ENCODE measurements around the gene SMIM29. TPM values are rescaled to one million over a fixed set of nuclear protein-coding genes. Genes with fewer than 3 reads are reported as not detected.

Gene SMIM29
- total RNA-seq, 1 experiment from 2014 or later, result 25.1 TPM

DNA sequence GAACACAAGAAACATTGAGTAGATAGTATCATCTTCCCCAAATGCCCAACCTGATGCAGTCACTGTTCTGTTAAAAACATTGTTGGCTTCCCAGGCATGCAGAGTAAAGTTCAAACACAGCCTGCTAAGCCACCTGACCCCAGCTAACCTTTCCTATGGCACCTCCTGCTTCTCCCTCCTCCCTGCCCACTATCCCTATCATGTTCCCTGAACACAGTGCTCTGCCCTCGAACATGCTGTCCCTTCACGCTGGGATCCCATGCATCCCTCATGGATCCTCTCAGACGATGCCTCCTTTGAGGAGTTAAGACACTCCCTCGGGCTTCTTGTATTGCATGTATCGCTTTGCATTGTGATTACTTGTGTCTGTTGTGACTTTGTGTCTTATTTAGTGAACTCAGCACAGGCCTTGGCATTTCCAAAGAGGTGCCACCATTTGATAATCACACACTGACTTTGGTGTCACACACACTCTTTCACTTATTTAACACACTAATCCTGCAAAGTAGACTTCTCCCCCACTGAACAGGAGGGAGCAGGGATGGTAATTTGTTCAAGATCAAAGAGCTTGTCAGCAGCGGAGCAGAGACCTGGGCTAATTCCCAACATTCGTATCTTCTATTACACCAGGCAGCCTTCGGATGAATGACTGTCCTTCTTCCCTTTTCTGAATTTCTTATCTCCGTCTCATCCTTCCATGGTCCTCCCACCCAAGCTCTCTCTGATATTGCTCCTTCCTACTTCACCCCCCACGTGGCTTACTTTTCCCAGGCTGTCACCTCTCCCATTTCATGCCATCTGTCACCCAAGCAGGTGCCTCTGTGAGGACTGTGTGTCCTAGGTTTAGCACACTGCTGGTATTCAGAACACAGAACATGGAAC, 28.3 kb upstream of the SMIM29 start (continued):
- TF ChIP-seq SRF (IDR thresholded peaks at IDR 0.05; ENCODE audit: low read depth), result no peak

DNA sequence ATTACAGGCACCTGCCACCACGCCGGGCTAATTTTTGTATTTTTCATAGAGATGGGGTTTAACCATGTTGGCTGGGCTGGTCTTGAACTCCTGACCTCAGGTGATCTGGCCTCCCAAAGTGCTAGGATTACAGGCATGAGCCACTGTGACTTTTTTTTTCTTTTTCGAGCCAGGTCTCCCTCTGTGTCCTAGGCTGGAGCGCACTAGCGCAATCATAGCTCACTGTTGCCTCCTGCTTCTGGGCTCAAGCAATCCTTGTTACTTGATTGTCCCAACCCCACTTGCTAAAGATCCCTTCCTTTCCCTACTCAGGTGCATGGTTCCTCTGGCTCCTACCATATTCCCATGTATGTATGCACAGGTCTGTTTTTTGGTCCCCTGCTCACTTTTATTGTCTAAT, 27.4 kb upstream of the SMIM29 start:
- Histone ChIP-seq H3K27ac (ENCODE audit: low read depth, low read length) (no peak overlapping the region), H3K79me2 (ENCODE audit: insufficient read depth, low read length) (no peaks in the 10 kb centered on the region), H3K4me1 (ENCODE audit: control insufficient read depth in 1 of 2, insufficient read depth in 2 of 2, low read length in 2 of 2) (no peaks in the 10 kb centered on the region), H3K4me2 (ENCODE audit: low read length) (no peak overlapping the region), H3K36me3 (ENCODE audit: control insufficient read depth in 1 of 2, insufficient read depth in 2 of 2, low read length in 2 of 2) (no peaks in the 10 kb centered on the region), H3K9ac (ENCODE audit: low read length) (no peak overlapping the region), H2AFZ (ENCODE audit: low read depth, low read length, poor library complexity, severe bottlenecking) (no peak overlapping the region), H4K20me1 (ENCODE audit: insufficient read depth) (no peaks in the 10 kb centered on the region), H3K9me3 (ENCODE audit: control insufficient read depth in 1 of 2, insufficient read depth in 1 of 2, low read depth in 1 of 2, low read length in 2 of 2) (no peaks in the 10 kb centered on the region), H3K27me3 (ENCODE audit: insufficient read depth, low read length) (no peaks in the 10 kb centered on the region), H3K4me3 (replicated peaks in 1 of 2; ENCODE audit: low read depth in 1 of 2, low read length in 2 of 2) (no peak overlapping the region), H3K9me2 (ENCODE audit: insufficient read depth) (no peaks in the 10 kb centered on the region)
- ATAC-seq, result no peak
- CTCF ChIA-PET, result no interaction called here
- intact Hi-C loops (cut with micrococcal nuclease), result no loop called here
- BruUV-seq (replicated peaks), result no TSS peak
- DNase-seq (ENCODE audit: low read depth, low spot score), result no peak
- POLR2A ChIA-PET, result no interaction called here
- no peak for TF ChIP-seq ZFX (IDR thresholded peaks at IDR 0.05)
- TF ChIP-seq SIN3A (IDR thresholded peaks at IDR 0.05; ENCODE audit: low read depth), result no peak
- no peak for TF ChIP-seq SP1 (IDR thresholded peaks at IDR 0.05; ENCODE audit: low read depth)
- no peak for TF ChIP-seq POLR2A (IDR thresholded peaks at IDR 0.05; ENCODE audit: borderline replicate concordance, extremely low read depth, insufficient read depth, insufficient read length)
- RAD21 ChIA-PET (ENCODE audit: low non-redundant PET in 1 of 2, low total read pairs in 2 of 2, uncharacterized antibody in 2 of 2, unreplicated experiment in 2 of 2), result interaction anchor here in 1 of 2 experiments (0.6 kb wide), 1 partner anchor 415 kb away, joined by 3 read pairs; no protein-coding TSS in a partner anchor

DNA sequence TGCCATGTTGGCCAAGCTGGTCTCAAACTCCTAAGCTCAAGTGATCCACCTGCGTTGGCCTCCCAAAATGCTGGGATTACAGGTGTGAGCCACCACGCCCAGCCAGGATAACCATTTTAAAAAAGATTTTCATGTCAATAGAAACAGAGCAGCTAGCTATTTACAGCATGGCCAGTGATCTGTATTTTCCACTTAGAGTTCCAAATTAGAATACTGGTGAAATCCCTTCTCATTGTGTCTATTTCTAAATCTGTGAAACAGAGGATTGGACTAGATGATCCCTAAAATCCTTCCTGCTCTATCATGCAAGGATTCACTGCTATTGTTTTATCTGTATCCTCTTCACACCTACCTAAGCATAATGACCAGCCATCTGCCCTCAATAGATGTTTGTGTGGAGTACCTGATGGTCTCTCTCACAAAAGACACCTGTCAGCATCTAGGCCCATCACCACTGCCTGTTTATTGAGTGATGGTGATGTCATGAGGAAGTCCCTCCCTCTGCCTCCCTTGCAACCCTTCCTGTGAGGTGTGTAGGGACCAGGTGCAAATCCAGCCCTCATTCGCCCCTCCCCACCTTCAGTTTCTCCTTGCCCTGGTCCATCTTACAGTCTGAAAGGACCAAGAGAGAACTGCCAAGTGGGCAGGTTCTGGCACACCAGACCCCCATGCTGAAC, 26.5 kb upstream of the SMIM29 start:
- intact Hi-C loops (cut with micrococcal nuclease), result no loop called here
- H3K9me3 ChIP-seq (ENCODE audit: control insufficient read depth in 1 of 2, insufficient read depth in 1 of 2, low read depth in 1 of 2, low read length in 2 of 2), result no peaks in the 10 kb centered on the region
- H3K4me2 ChIP-seq (ENCODE audit: low read length), result no peak overlapping the region
- H3K4me3 ChIP-seq (replicated peaks in 1 of 2; ENCODE audit: low read depth in 1 of 2, low read length in 2 of 2), result no peak overlapping the region
- ChIA-PET POLR2A (no interaction called here), CTCF (interaction anchor here (1.3 kb wide), 1 partner anchor 140 kb away, joined by 3 read pairs; no protein-coding TSS in a partner anchor), RAD21 (ENCODE audit: low non-redundant PET in 1 of 2, low total read pairs in 2 of 2, uncharacterized antibody in 2 of 2, unreplicated experiment in 2 of 2) (no interaction called here)
- no peaks in the 10 kb centered on the region for H3K79me2 ChIP-seq (ENCODE audit: insufficient read depth, low read length)
- no peaks in the 10 kb centered on the region for H3K27me3 ChIP-seq (ENCODE audit: insufficient read depth, low read length)
- DNase-seq (ENCODE audit: low read depth, low spot score) (no peak), ATAC-seq (no peak)
- no peak overlapping the region for H3K27ac ChIP-seq (ENCODE audit: low read depth, low read length)
- no peaks in the 10 kb centered on the region for H4K20me1 ChIP-seq (ENCODE audit: insufficient read depth)
- H2AFZ ChIP-seq (ENCODE audit: low read depth, low read length, poor library complexity, severe bottlenecking), result no peak overlapping the region
- no peak overlapping the region for H3K9ac ChIP-seq (ENCODE audit: low read length)
- no peaks in the 10 kb centered on the region for H3K36me3 ChIP-seq (ENCODE audit: control insufficient read depth in 1 of 2, insufficient read depth in 2 of 2, low read length in 2 of 2)
- no peaks in the 10 kb centered on the region for H3K9me2 ChIP-seq (ENCODE audit: insufficient read depth)
- BruUV-seq (replicated peaks), result no TSS peak
- no peaks in the 10 kb centered on the region for H3K4me1 ChIP-seq (ENCODE audit: control insufficient read depth in 1 of 2, insufficient read depth in 2 of 2, low read length in 2 of 2)
- TF ChIP-seq, protein P1, sequence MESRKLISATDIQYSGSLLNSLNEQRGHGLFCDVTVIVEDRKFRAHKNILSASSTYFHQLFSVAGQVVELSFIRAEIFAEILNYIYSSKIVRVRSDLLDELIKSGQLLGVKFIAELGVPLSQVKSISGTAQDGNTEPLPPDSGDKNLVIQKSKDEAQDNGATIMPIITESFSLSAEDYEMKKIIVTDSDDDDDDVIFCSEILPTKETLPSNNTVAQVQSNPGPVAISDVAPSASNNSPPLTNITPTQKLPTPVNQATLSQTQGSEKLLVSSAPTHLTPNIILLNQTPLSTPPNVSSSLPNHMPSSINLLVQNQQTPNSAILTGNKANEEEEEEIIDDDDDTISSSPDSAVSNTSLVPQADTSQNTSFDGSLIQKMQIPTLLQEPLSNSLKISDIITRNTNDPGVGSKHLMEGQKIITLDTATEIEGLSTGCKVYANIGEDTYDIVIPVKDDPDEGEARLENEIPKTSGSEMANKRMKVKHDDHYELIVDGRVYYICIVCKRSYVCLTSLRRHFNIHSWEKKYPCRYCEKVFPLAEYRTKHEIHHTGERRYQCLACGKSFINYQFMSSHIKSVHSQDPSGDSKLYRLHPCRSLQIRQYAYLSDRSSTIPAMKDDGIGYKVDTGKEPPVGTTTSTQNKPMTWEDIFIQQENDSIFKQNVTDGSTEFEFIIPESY (IDR thresholded peaks at IDR 0.05; ENCODE audit: extremely low read depth, insufficient replicate concordance, low read length), result no peak
- TF ChIP-seq FOSL1 (IDR thresholded peaks at IDR 0.05; ENCODE audit: low read depth), result no peak
- no peak for TF ChIP-seq JUND (IDR thresholded peaks at IDR 0.05)
- no peak for TF ChIP-seq SRF (IDR thresholded peaks at IDR 0.05; ENCODE audit: low read depth)
- TF ChIP-seq CEBPB (IDR thresholded peaks at IDR 0.05; ENCODE audit: low read depth), result no peak
- no peak for TF ChIP-seq EZH2phosphoT487 (IDR thresholded peaks at IDR 0.05; ENCODE audit: borderline replicate concordance)
- no peak for TF ChIP-seq EZH2 (IDR thresholded peaks at IDR 0.05)
- TF ChIP-seq, protein P2, sequence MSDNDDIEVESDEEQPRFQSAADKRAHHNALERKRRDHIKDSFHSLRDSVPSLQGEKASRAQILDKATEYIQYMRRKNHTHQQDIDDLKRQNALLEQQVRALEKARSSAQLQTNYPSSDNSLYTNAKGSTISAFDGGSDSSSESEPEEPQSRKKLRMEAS (IDR thresholded peaks at IDR 0.05), result no peak
- no peak for TF ChIP-seq ZNF274 (IDR thresholded peaks at IDR 0.05; ENCODE audit: low read depth, low read length)
- no peak for TF ChIP-seq SP1 (IDR thresholded peaks at IDR 0.05; ENCODE audit: low read depth)
- no peak for TF ChIP-seq TCF7L2 (IDR thresholded peaks at IDR 0.05; ENCODE audit: borderline replicate concordance, extremely low read depth, insufficient read depth, insufficient read length)
- no peak for TF ChIP-seq POLR2A (IDR thresholded peaks at IDR 0.05; ENCODE audit: borderline replicate concordance, extremely low read depth, insufficient read depth, insufficient read length)
- TF ChIP-seq ZFX (IDR thresholded peaks at IDR 0.05), result no peak
- TF ChIP-seq, protein P3, sequence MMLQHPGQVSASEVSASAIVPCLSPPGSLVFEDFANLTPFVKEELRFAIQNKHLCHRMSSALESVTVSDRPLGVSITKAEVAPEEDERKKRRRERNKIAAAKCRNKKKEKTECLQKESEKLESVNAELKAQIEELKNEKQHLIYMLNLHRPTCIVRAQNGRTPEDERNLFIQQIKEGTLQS (IDR thresholded peaks at IDR 0.05), result no peak
- no peak for TF ChIP-seq SIN3A (IDR thresholded peaks at IDR 0.05; ENCODE audit: low read depth)
